HG03066 (cell line): ENCODE measurements around the gene POLR2L.

Experiments
- ATAC-seq: cut with Tn5 transposase; IDR thresholded peaks from one replicate; pipeline ENCODE4 v1.9.1; 2021; ENCODE audit warnings: low read depth; ENCODE audit not compliant: unreplicated experiment

POLR2L gene

DNA sequence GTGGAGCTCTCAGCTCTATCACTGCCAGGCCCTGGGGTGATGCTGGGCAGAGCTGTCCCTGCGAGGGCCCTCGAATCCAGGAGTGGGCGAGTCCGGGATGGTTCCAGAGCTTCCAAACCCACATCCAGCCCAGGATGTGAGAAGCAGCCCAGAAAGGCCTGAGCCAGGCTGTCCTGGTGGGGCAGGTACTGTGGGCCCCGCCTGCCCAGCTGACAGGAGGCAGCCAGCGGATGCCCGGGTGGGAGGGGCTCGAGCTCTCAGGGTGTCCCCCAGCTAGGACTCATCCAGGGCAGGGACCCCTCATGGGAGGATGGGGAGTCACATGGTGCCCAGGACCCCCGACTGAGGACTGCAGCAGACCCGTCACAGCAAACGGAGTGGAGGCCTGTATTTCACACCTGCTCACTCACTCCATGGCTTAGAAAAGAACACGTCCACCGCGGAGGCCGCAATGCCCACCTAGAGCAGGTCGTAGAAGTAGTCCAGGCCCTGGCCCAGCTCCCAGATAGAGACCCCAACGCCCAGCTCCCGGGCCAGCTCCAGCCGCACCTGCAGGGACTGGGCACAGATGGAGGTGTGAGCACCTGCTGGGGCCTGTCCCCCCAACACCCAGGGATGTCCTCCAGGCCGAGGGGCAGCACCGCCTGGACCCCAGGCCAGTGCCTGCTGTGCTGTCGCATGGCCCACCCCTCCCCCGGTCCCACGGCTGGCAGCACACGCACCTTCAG lies 27.2 kb upstream of the POLR2L start:
- ATAC-seq, result no peak

DNA sequence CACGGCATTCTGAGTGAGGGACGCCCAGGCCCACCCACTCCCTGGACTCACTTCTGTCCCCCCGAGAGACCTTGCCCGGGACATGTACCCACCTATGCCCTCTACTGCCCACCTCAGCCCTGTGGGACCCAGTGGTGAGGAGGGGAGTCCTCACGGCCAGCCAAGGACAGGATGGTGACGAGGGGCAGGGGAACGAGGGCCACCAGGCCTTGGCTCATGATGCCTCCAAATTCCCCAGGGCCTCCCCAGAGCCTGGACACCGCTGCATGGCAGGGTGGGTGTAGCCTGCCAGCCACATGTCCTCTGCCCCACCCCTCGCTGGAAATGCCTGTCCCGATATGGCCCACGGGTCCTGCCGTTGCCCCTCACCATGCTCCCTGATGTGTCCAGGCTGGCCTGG lies 26.5 kb upstream of the POLR2L start:
- no peak for ATAC-seq

DNA sequence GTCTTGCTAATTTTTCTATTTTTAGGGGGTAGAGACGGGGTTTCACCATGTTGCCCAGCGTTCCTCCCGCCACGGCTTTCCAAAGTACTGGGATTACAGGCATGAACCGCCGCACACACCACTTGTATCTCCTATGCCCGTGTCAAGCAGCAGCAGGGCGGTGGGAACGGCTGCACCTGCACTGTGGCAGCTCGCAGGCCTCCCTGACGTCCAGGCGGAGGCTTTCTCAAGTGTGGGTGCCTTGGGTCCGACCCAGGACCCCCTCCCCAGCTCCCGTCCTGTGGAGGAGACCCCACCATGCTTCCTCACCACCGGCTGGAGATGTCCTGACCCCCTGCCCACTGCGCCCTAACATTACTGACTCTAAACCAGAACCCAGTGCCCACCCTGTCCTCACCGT lies 26.1 kb upstream of the POLR2L start:
- no peak for ATAC-seq

DNA sequence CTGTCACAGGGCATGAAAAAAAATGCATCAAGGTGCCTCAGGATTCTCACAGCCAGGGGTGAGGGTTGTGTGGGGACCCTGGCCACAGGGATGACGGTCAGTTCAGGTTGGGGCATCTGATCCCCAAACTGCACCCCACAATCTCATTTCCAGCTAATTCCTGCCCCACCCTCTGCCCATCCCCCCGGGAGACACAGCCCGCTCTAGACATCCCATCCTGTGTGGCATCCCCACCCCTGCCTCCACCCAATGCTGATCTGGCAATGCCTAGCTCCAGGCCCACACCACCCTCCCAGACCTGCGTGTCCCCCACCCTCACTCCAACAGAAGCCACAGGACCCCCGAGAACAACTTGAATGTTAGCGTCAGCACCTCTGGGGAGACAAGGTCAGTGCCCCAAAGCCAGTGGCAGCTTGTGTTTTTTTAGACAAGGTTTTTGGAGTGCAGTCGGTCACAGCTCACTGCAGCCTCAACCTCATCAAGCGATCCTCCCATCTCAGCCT lies 25.6 kb upstream of the POLR2L start:
- no peak for ATAC-seq

DNA sequence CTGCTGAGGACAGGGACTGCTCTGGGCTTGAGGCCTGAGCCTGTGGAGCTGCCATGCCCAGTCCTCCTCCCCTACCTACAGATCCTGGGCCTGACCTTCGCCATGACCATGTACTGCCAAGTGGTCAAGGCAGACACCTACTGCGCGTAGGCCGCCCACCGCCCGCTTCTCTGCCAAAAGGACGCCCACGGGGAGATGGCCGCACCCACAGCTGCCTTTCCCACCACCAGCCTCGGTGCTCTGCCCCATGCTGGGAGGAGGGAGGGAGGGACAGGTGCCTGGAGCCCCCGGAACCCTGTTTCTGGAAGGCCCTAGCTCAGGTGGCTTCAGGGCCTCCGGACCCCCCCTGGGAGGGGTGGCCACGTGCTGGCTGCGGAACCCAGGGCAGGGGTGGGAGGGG lies 24.2 kb upstream of the POLR2L start:
- no peak for ATAC-seq

DNA sequence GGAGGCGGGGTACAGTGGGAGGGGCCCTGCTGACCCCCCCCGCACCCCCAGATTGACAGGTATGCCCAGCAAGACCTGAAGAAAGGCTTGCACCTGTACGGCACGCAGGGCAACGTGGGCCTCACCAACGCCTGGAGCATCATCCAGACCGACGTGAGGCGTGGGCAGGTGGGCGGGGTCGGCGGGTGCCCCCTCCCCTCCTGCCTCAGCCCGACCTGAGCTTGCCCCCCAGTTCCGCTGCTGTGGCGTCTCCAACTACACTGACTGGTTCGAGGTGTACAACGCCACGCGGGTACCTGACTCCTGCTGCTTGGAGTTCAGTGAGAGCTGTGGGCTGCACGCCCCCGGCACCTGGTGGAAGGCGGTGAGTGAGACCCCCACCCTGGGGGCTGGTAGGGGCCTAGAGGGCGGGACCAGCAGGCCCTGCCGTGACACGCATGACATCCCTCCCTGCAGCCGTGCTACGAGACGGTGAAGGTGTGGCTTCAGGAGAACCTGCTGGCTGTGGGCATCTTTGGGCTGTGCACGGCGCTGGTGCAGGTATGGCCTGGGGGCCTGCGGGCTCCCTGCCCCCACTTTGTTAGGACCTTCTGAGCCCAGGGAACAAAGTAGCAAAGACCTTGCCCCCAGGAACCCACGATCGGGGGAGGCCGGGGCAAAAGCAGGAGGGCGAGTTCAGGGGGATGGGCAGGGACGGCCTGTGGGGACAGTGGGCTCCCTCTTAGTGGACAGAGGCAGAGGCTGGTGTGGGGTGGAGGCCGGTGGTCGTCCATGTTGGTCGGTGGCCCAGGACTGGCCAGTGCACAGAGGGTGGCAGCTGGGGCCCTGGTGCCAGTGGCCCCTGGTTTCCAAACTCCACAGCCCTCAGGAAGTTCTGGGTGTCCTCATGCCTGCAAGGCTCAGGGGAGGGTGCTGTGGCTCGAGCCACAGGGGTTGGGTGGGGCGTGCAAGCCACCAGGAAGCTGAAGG lies 23.4 kb upstream of the POLR2L start:
- no peak for ATAC-seq

DNA sequence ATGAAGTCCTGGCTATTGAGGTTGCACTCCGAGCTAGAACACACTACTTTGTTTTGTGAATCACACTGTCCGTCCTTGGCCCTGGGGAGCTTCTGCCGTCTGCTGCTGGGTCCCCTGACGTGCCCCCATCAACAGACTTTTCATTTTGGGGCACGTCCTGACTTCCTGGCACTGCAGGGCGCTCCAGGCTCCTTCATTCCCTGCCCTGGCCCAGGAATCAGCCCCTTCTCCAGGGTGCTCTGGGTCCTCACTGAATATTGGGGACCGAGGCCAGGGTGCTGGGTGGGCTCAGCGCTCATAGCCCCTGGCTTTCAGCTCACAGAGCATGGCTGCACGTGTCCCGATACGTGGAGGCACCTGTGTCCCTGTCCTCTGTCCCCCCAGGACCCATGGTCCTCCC lies 22.6 kb upstream of the POLR2L start:
- ATAC-seq, result no peak

DNA sequence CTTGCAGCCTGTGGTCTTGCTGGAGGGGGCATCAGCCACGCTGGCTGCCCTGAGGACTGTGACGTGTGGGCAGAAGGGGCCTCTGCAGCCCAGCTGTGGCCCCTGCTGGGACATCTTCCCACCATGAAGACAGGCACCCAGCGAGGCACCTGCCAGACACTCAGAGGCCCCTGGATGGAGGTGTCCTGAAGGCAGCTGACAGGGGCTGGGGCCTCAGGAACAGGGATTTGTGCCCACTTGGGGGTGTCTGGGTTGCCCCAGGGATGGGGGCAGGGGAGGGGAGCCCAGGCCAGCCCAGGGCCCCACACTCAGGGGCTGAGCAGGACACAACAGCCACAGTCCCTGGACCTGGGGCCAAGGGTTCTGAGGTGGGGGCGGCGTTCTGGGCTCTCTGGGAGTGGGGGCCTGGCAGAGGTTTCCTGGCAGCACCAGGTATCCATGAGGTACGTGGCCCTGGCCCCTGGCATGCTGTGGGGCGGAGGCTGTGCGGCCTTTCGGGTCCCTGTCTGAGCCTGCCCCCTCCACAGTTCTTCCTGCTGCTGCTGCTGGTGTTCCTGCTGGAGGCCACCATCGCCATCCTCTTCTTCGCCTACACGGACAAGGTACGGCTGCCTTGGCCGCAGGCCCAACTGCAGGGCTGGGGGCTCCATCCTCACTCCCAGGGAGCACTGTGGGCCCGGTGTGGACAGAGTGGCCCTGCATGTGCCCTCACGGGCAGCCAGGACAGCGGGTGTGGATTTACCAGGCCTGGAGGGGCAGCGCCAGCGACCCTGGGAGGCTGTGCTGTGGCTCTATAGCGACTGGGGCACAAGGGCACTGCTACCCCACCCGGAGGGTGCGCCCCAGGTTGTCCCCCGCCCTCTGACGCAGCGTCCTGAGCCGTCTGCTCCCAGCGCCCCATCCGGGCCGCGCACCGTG lies 21.8 kb upstream of the POLR2L start:
- ATAC-seq, result no peak

DNA sequence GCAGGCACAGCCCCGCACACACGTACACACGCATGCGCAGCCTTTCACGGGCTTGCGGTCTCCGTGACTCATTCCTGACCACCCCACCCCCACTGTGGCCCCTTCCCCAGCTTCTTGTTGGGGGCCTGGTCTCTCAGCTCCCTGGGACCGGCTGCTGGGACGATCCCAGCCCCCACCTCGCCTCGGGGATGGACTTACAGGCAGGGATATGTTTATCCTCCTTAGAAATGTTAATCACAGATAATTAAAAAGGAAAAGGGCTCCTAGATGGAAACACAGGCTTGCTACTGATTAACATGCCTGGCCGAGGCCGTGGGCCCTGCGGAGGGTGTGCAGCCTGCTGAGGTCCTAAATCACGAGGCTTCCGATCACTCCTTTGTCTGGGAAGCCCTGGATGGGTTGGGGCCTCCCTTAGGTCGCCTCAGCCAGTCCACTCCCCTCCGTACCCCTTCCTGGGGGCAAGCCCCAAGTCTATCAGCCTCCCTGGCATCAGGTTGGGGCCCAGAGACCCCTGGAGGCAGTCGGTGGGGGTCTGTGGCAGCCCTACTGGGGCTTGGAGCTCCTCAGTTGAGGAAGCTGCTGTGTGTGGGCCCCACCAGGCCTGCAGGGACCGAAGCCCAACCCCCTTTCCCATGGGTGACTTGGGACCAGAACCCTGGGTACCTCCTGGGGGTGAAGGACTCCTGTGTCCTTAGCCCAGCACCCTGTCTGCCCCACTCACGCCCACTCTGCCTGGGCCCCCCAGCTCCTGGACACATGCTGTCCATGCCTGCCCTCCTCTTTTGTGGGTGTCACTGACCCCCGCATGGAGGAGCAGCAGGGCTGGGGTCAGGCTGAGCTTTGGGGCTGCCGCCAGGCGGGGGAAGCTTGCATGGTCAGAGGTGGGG lies 20.9 kb upstream of the POLR2L start:
- no peak for ATAC-seq

DNA sequence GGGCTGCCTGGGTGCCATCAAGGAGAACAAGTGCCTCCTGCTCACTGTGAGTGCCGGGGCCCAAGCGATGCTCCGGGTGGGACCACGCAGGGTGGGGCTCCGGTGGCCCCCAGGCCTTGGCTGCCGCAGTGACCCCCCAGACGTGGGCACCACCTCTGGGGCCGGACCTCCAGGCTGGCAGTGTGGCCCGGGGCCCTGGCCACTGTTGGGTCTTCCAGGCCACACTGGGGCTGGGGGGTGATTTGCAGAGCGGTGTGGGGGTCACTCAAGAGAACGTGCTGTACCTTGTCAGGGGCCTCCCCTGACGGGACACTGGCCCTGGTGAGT lies 20.3 kb upstream of the POLR2L start:
- no peak for ATAC-seq

DNA sequence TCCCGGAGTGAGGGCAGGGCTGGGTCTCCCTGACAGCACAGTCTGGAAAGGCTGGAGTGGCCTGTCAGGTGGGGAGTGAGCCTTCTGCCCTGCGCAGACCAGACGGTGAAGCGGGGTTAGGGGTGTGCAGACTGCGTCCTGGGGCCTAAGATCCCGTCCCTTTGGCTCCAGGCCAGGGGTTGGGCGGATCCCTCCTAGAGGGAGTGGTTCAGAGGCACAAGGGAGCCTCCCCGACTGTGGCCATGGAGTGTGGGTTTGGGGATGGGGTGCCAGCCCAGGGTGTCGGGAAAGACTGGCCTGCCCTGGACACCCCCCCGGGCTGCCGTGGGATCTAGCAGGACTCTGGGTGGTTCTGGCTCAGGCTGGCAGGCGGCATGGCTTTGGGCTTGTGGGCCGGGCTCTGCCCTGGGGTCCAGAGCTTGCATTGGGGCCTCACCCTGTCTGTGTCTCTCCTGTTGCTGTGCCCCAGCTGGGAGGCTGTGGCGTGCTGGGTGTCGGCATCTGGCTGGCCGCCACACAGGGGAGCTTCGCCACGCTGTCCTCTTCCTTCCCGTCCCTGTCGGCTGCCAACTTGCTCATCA lies 19.8 kb upstream of the POLR2L start:
- no peak for ATAC-seq

DNA sequence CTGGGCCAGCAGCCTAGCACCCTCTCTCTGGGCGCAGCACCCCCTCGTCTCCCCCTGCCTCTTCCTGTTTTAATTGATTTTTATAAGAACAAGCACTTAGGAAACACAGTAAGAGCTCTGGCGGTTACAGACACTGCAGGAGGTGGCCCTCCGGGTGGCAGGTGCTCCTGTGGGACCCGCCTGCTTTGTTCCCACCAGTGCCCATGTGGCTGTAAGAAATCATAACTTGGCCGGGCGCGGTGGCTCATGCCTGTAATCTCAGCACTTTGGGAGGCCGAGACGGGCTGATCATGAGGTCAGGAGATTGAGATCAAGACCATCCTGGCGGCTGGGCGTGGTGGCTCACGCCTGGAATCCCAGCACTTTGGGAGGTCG lies 18.8 kb upstream of the POLR2L start:
- ATAC-seq, result no peak

DNA sequence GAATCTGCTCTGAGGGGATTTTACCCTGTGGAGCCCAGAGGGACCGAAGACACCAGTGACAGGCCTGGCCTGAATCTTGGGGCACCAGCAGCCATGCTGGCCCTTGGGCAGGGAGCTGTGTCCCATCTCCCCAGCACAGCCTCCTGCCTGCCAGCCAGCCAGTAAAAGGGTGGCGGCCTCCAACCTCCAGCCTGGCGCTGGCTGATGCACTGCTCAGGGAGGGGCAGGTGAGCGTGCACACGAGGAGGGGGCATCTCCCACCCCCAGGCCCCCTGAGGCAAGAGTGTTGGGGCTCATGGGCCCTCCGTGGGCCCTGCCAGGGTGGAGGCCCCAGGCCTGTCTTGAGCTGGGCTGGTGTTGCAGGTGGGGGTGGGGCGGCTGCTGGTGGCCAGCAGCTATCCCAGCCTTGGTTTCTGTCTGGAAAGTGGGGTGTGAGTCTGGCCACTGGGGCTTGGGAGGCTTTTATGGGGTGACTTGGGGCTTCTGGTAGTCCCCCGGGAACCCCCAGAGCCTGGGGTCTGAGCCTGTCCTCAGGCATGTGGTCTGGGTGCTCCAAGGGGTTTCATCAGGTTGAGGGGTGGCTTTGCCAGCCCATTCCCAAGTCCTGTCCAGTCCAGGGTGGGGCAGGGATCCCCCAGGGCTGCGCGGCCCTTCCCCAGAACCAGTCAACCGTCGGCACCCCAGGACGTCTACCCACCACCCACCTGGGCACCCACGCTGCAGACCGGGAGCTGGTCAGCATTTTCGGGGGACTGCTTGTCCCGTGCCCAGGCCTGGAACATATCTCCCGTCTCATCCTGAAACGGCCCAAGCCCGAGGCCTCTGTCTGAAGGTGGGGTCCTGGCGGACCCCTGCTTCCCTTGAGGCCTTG lies 18.1 kb upstream of the POLR2L start:
- no peak for ATAC-seq

DNA sequence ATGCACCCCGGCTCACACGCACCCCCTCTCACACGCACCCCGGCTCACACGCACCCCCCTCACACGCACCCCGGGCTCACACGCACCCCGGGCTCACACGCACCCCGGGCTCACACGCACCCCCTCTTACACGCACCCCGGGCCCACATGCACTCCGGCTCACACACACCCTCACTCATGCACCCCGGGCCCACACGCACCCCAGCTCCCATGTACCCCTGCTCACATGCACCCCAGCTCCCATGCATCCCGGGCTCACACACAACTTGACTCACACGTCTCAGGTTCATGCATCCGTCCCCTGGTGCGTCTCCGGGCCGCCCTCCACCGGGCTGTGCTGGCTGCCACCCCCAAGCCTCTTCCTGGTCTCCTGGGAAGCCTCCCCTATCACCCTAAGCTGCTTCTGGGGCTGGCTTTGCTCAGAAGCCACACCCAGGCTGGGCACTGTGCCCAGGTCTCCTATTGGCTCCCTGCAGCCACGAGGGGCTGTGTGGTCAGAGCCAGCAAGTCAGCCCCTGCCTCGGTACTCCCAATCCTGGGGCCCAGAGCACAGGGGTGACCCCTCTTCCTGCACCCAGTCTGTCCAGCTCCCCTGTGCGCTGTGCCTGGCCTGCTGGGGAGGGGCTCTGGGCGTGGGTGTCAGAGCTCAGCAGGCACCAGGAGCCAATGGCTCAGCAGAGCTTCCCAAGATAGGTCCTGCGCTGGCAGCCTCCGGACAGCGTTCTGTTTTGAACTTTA lies 17.2 kb upstream of the POLR2L start:
- no peak for ATAC-seq

DNA sequence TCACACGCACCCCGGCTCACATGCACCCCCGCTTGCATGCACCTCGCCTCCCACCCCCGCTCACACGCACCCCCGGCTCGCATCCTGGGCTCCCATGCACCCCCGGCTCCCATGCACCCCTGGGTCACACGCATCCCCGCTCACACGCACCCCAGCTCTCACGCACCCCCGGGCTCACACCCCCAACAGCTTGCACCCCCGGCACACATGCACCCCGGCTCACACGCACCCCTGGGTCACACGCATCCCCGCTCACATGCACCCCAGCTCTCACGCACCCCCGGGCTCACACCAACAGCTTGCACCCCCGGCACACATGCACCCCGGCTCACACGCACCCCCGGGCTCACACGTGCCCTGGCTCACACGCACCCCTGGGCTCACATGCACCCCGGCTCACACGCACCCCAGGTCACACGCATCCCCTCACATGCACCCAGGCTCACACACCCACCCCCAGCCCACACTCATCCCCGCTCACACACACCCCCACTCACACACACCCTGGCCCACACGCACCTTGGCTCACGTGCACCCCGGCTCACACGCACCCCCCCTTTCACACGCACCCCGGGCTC lies 16.5 kb upstream of the POLR2L start:
- ATAC-seq, result no peak

DNA sequence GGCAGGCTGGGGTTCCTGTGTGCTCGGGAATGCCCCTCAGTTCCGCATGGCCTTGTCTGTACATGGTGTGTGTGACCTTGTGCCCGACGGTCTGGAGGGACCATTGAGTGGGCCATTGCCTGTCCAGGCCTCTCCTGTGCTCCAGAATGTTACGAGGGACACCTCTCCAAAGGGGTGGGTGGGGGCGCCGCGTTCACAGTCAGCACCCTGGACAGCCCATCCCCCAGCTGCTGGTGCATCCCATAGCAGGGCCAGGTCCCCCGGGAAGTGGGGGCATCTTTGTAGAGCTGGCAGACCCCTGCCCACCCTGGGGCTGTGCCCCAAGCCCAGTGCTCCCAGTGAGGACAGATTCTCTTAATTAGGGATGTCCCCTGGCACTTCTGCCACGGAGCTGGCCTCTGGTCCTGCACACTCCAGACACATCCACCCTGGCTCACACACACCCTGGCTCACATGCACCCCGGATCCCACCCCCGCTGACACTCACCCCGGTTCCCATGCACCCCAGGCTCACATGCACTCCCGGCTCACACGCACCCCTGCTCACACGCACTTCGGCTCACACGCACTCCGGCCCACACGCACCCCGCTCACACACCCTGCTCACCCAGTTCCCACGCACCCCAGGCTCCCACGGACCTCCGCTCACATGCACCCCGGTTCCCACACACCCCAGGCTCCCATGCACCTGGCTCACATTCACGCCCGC lies 15.9 kb upstream of the POLR2L start:
- ATAC-seq, result no peak

DNA sequence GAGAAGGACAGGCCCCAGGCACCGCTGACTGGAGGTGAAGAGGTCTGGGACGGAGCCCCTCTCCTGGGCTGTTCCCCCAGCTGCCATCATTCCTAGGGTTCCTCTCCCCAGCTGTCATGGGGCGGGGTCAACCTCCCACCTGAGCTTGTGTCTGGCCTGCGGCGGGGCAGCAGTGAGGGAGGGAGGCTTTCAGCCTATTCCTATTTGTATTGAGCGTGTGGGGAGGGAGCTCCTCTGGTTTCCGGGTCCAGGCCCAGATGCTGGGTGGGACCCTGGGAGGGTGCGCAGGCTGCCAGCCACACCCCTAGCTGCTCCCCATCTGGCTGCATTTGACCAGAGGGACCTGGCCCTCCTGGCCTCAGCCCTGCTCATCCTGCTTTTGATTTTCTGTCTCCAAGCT lies 14.1 kb upstream of the POLR2L start:
- no peak for ATAC-seq
